ENCODE data around the gene SMAD1. TPM values are rescaled to one million over a fixed set of nuclear protein-coding genes. Genes with fewer than 3 reads are reported as not detected.
A peak's percentile ranks its signal among the peaks of the same experiment; 100 is the strongest.

SMAD1 gene
- total RNA-seq (67.8 TPM), polyA plus RNA-seq (17.1 TPM)

DNA sequence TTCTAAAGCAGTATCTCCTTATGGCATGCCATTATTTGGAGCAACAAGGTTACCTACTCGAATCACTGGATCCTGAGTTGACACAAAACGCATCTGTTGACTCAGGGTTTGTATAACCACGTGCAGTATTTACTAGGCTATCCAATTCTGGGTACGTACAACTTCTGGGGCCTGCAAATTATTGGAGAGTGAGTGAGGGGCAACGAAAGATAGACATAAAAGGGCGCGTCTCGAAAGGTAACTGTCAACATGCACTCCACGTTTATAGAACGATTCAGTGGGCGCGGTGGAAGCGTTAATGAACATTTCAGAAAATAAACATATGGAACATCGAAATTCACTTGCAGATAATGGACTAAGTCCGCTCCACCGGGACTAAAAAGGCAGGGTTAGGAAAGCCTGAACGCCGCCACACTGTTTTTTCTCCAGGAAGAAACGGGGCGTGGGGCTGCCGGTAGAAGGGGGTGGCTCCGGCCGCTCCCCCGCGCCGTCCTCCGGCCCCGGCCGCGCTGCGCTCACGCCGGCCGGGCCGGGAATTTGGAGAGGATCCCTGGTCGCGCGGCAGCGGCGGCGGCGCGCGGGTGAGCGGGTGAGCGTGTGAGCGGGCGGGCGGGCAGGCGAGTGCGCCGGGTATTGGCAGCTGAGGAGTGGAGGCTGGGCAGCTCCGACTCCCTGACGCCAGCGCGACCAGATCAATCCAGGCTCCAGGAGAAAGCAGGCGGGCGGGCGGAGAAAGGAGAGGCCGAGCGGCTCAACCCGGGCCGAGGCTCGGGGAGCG is at the start of gene SMAD1:
Gene SMAD1 (plus strand): TSS at position 690 of the 778 bp plus-strand sequence. CDS start 32,761 bp downstream, outside the sequence.
- peaks cover 2% of the 10 kb centered on the region for H3K4me1 ChIP-seq (ENCODE audit: insufficient read depth)
- peak within 1 kb of the TSS; percentile 99 for H3K27ac ChIP-seq (ENCODE audit: low read depth)
- no peaks in the 10 kb centered on the region for H3K36me3 ChIP-seq (ENCODE audit: insufficient read depth)
- no peak for DNase-seq (ENCODE audit: extremely low spot score)
- WGBS = under 1% methylated on average over 65 of the region's 65 CpGs
- peak within 1 kb of the TSS; percentile 98 for H3K4me3 ChIP-seq (ENCODE audit: low read depth, low read length)

DNA sequence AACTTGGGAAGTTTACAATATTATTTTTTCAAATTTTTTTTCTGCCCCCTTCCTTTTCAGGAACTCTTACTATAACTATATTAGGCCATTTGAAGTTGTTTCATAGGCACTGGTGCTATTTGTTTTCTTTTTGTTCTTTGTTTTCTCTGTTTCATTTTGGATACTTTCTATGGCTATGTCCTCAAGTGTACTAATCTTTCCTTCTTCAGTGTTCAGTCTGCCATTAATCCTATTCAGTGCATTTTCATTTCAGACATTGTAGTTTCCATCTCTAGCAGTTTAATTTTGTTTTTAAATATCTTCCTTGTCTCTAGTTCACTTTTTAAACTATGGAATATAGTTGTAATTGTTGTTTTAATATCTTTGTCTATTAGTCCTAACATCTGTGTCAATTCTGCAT is 48.0 kb upstream of the SMAD1 start:
- no peak overlapping the region for H3K4me3 ChIP-seq (ENCODE audit: low read depth, low read length)
- H3K4me1 ChIP-seq (ENCODE audit: insufficient read depth) = no peaks in the 10 kb centered on the region
- DNase-seq (ENCODE audit: extremely low spot score) = no peak
- no peak overlapping the region for H3K27ac ChIP-seq (ENCODE audit: low read depth)
- no peaks in the 10 kb centered on the region for H3K36me3 ChIP-seq (ENCODE audit: insufficient read depth)

- 91% methylated on average over 3 of the region's 3 CpGs for WGBS
- no peaks in the 10 kb centered on the region for H3K4me1 ChIP-seq (ENCODE audit: insufficient read depth)
Measured at GRCh38 chr4:145435646-145436045, 46.0 kb upstream of the SMAD1 start.

DNA sequence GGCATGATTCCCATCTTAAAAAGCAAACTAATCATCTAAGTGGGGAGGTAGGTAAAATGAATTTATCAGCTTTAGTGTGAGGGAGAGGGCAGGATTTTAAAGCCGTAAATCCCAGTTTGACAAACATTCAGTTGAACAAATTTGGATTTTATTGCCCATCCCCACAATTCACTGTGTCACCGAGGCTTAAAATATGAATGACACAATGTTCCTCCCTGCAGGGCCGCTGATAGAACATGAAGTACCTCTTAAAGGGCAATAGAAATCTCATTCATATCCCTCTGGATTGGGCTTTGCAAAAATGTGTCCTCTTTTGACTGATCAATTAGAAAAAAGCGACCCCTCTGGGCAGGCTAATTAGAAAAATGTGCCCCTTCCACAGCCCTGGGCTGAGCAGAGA is 45.5 kb upstream of the SMAD1 start:
- Histone ChIP-seq H3K4me1 (ENCODE audit: insufficient read depth) (no peaks in the 10 kb centered on the region), H3K27ac (ENCODE audit: low read depth) (no peak overlapping the region), H3K4me3 (ENCODE audit: low read depth, low read length) (no peak overlapping the region), H3K36me3 (ENCODE audit: insufficient read depth) (no peaks in the 10 kb centered on the region)
- no peak for DNase-seq (ENCODE audit: extremely low spot score)
- 85% methylated on average over 4 of the region's 4 CpGs for WGBS

More at GRCh38 chr4:145435646-145436045, 46.0 kb upstream of the SMAD1 start:
- H3K27ac ChIP-seq (ENCODE audit: low read depth) = no peak overlapping the region
- DNase-seq (ENCODE audit: extremely low spot score) = no peak
- H3K4me3 ChIP-seq (ENCODE audit: low read depth, low read length) = no peak overlapping the region
- H3K36me3 ChIP-seq (ENCODE audit: insufficient read depth) = no peaks in the 10 kb centered on the region

DNA sequence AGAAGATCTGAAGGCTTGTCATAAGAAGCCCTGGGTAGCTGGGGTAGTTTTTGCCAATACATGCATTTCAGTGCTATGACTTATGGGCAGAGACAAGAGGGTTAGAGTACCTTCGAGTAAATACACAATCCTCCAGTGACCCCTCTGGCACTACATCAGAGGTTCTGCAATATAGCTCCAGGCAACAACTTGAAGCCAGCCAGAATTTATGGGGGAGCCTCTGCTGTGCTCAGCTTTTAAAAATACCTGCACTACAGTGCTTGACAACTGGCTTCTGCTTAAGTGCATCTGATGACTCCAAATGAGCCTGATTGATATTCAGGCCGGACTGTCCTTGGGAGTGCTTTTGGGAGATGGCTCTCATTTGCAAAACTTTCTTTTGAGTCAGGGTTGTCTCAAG is 44.9 kb upstream of the SMAD1 start:
- DNase-seq (ENCODE audit: extremely low spot score) = no peak
- 43% methylated on average over 2 of the region's 2 CpGs for WGBS
- H3K4me3 ChIP-seq (ENCODE audit: low read depth, low read length) = no peak overlapping the region
- no peak overlapping the region for H3K27ac ChIP-seq (ENCODE audit: low read depth)
- no peaks in the 10 kb centered on the region for H3K36me3 ChIP-seq (ENCODE audit: insufficient read depth)
- H3K4me1 ChIP-seq (ENCODE audit: insufficient read depth) = no peaks in the 10 kb centered on the region

- WGBS = 73% methylated on average over 2 of the region's 2 CpGs
- no peak for DNase-seq (ENCODE audit: extremely low spot score)
- no peaks in the 10 kb centered on the region for H3K4me1 ChIP-seq (ENCODE audit: insufficient read depth)
- no peak overlapping the region for H3K4me3 ChIP-seq (ENCODE audit: low read depth, low read length)
- H3K36me3 ChIP-seq (ENCODE audit: insufficient read depth) = no peaks in the 10 kb centered on the region
- H3K27ac ChIP-seq (ENCODE audit: low read depth) = no peak overlapping the region
Measured at GRCh38 chr4:145437466-145437865, 44.2 kb upstream of the SMAD1 start.

- no peaks in the 10 kb centered on the region for H3K36me3 ChIP-seq (ENCODE audit: insufficient read depth)
- H3K4me3 ChIP-seq (ENCODE audit: low read depth, low read length) = no peak overlapping the region
- no peak overlapping the region for H3K27ac ChIP-seq (ENCODE audit: low read depth)
- WGBS = 77% methylated on average over 4 of the region's 4 CpGs
- H3K4me1 ChIP-seq (ENCODE audit: insufficient read depth) = no peaks in the 10 kb centered on the region
- no peak for DNase-seq (ENCODE audit: extremely low spot score)
Measured at GRCh38 chr4:145438298-145438697, 43.4 kb upstream of the SMAD1 start.

- H3K27ac ChIP-seq (ENCODE audit: low read depth) = no peak overlapping the region
- 74% methylated on average over 5 of the region's 5 CpGs for WGBS
- H3K36me3 ChIP-seq (ENCODE audit: insufficient read depth) = no peaks in the 10 kb centered on the region
- no peaks in the 10 kb centered on the region for H3K4me1 ChIP-seq (ENCODE audit: insufficient read depth)
- DNase-seq (ENCODE audit: extremely low spot score) = no peak
- H3K4me3 ChIP-seq (ENCODE audit: low read depth, low read length) = no peak overlapping the region
Measured at GRCh38 chr4:145440292-145441007, 41.2 kb upstream of the SMAD1 start.

GRCh38 chr4:145446184-145446583 is 35.5 kb upstream of the SMAD1 start:
- Histone ChIP-seq H3K4me1 (ENCODE audit: insufficient read depth) (no peaks in the 10 kb centered on the region), H3K36me3 (ENCODE audit: insufficient read depth) (no peaks in the 10 kb centered on the region), H3K4me3 (ENCODE audit: low read depth, low read length) (no peak overlapping the region), H3K27ac (ENCODE audit: low read depth) (no peak overlapping the region)
- WGBS = 87% methylated on average over 1 of the region's 1 CpG
- DNase-seq (ENCODE audit: extremely low spot score) = no peak

GRCh38 chr4:145451895-145452294 is 29.8 kb upstream of the SMAD1 start:
- no peaks in the 10 kb centered on the region for H3K4me1 ChIP-seq (ENCODE audit: insufficient read depth)
- 82% methylated on average over 1 of the region's 1 CpG for WGBS
- DNase-seq (ENCODE audit: extremely low spot score) = no peak
- H3K36me3 ChIP-seq (ENCODE audit: insufficient read depth) = no peaks in the 10 kb centered on the region
- no peak overlapping the region for H3K4me3 ChIP-seq (ENCODE audit: low read depth, low read length)
- H3K27ac ChIP-seq (ENCODE audit: low read depth) = no peak overlapping the region

- no peak for DNase-seq (ENCODE audit: extremely low spot score)
- Histone ChIP-seq H3K27ac (ENCODE audit: low read depth) (no peak overlapping the region), H3K4me3 (ENCODE audit: low read depth, low read length) (no peak overlapping the region), H3K4me1 (ENCODE audit: insufficient read depth) (no peaks in the 10 kb centered on the region), H3K36me3 (ENCODE audit: insufficient read depth) (no peaks in the 10 kb centered on the region)
- 84% methylated on average over 5 of the region's 5 CpGs for WGBS
Measured at GRCh38 chr4:145452447-145453162, 29.0 kb upstream of the SMAD1 start.

- no peaks in the 10 kb centered on the region for H3K4me1 ChIP-seq (ENCODE audit: insufficient read depth)
- no peak overlapping the region for H3K4me3 ChIP-seq (ENCODE audit: low read depth, low read length)
Measured at GRCh38 chr4:145453163-145453520, 28.5 kb upstream of the SMAD1 start.

GRCh38 chr4:145473203-145473602 is 8.4 kb upstream of the SMAD1 start:
- 85% methylated on average over 4 of the region's 4 CpGs for WGBS
- no peaks in the 10 kb centered on the region for H3K4me1 ChIP-seq (ENCODE audit: insufficient read depth)
- no peak overlapping the region for H3K27ac ChIP-seq (ENCODE audit: low read depth)
- no peak overlapping the region for H3K4me3 ChIP-seq (ENCODE audit: low read depth, low read length)
- no peak for DNase-seq (ENCODE audit: extremely low spot score)
- no peaks in the 10 kb centered on the region for H3K36me3 ChIP-seq (ENCODE audit: insufficient read depth)

More at GRCh38 chr4:145453163-145453520, 28.5 kb upstream of the SMAD1 start:
- DNase-seq (ENCODE audit: extremely low spot score) = no peak
- Histone ChIP-seq H3K36me3 (ENCODE audit: insufficient read depth) (no peaks in the 10 kb centered on the region), H3K27ac (ENCODE audit: low read depth) (no peak overlapping the region)

- no peak for DNase-seq (ENCODE audit: extremely low spot score)
- no peaks in the 10 kb centered on the region for H3K36me3 ChIP-seq (ENCODE audit: insufficient read depth)
- H3K4me3 ChIP-seq (ENCODE audit: low read depth, low read length) = no peak overlapping the region
- WGBS = 67% methylated on average over 1 of the region's 1 CpG
- H3K4me1 ChIP-seq (ENCODE audit: insufficient read depth) = peaks cover 1% of the 10 kb centered on the region
- no peak overlapping the region for H3K27ac ChIP-seq (ENCODE audit: low read depth)
Measured at GRCh38 chr4:145480257-145480656, 1.4 kb upstream of the SMAD1 start.

All from urinary bladder (tissue), 4 donors.